Uterus (tissue), 4 donors: Measurements from ENCODE around the gene ADORA2B. TPM values are rescaled to one million over a fixed set of nuclear protein-coding genes. Genes with fewer than 3 reads are reported as not detected.
A peak's percentile ranks its signal among the peaks of the same experiment; 100 is the strongest.

Experiments
- DNase-seq, 2 donors: peaks; one replicate each; pipeline ENCODE4 v3.0.0-alpha.2; 2019 to 2020
- H3K27ac ChIP-seq, 2 donors: fragments of 200-600 bp; sonication (generic); 1 replicate in 1 of 2; 2 replicates in 1 of 2; pipeline ENCODE4 v1.5.1; 2016 to 2018
- H3K27me3 ChIP-seq, 2 donors: fragments of 200-600 bp; sonication (generic); one replicate each; pipeline ENCODE4 v1.5.1; 2018 to 2019; ENCODE audit warnings: control low read depth in 1 of 2
- H3K36me3 ChIP-seq, 2 donors: fragments of 200-600 bp; sonication (generic); one replicate each; pipeline ENCODE4 v1.5.1; 2019; ENCODE audit warnings: control low read depth in 1 of 2
- H3K4me1 ChIP-seq, 2 donors: fragments of 200-600 bp; sonication (generic); one replicate each; pipeline ENCODE4 v1.5.1; 2018 to 2019; ENCODE audit warnings: control low read depth in 1 of 2
- H3K4me3 ChIP-seq, 2 donors: fragments of 200-600 bp; sonication (generic); 1 replicate in 1 of 2; 2 replicates in 1 of 2; pipeline ENCODE4 v1.5.1; 2018 to 2019; ENCODE audit warnings: mild to moderate bottlenecking in 1 of 2
- H3K9me3 ChIP-seq, 2 donors: fragments of 200-600 bp; sonication (generic); one replicate each; pipeline ENCODE4 v1.5.1; 2019; ENCODE audit warnings: control low read depth in 1 of 2
- POLR2A ChIP-seq, 2 donors: fragments of 450-650 bp; IDR thresholded peaks; one replicate each; pipeline ENCODE4 v1.6.1; 2016; ENCODE audit warnings: antibody characterized with exemption in 2 of 2, mild to moderate bottlenecking in 1 of 2, moderate library complexity in 1 of 2
- intact Hi-C: fragments of 100-400 bp; cut with DNase I; formaldehyde crosslinking; loops from one replicate; pipeline ENCODE4 v1.15.1; 2023; ENCODE audit warnings: low total_unique reads
- total RNA-seq, 4 donors: library from RNA; depleted of rRNA in 3 of 4; stranded (reverse); fragments of >200 nt in 3 of 4; gene quantifications; one replicate each; pipeline versions ENCODE4 v1.1.0 to v1.2.4, GENCODE V29; 2014 to 2023
- TF ChIP-seq, protein P1 (sequence below), 4 experiments: fragments of 200-600 bp in 2 of 4; fragments of 450-650 bp in 2 of 4; sonication (generic) in 2 of 4; IDR thresholded peaks; one replicate each; pipeline ENCODE4 v1.5.1; 2016 to 2019; ENCODE audit warnings: antibody characterized with exemption in 4 of 4, mild to moderate bottlenecking in 2 of 4, moderate library complexity in 1 of 4
- donor health status: DM: yes; HTN: yes; CAD: no.

The ADORA2B gene
- total RNA-seq, 4 donors from 2014 or later, result 2.1 to 2.7 TPM; not detected in 2

- H3K27ac ChIP-seq, result peak overlapping the region; percentile 91 to 92
- no peaks in the 10 kb centered on the region for H3K9me3 ChIP-seq
- TF ChIP-seq POLR2A (IDR thresholded peaks at IDR 0.05), result no peak
- peak; percentile 38 to 47 for DNase-seq
- peaks cover 0 to 9% of the 10 kb centered on the region in 2 donors for H3K4me1 ChIP-seq
- H3K27me3 ChIP-seq, result no peaks in the 10 kb centered on the region
- intact Hi-C loops, result no loop called here
- H3K36me3 ChIP-seq, result no peaks in the 10 kb centered on the region
- H3K4me3 ChIP-seq, result peak overlapping the region; percentile 69 to 84
Measured at GRCh38 chr17:15999974-16000827, 55.3 kb downstream of the ADORA2B start.

DNA sequence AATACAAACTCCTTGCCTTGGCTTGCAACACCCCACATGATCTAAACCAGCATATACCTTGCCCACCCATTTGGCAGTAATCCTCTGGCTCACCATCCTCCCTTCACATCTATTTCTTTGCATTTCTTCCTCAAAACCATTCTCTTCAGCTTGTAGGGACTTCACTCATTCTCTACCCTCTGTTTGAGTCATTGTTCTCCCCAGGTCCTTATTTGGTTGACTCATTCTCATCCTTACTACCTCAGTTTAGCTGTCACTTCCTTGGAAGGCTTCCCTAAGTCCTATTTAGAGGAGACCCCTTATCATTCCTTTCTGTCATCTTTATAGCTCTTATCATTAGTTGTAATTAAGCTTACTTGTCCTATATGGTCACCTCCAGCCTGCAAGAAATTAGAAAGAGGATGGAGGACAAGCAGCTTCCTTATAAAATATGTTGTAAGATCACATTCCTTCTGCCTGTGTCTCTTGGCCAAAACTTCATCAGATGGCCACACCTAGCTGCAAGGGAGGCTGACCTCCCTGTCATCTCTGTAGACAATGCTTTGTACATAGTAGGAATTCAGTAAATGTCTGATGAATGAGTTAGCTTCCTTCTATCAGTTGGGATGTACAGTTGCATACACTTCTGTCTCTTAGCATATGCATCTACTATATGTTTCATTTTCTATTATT is 56.4 kb downstream of the ADORA2B start:
- Histone ChIP-seq H3K27ac (no peak overlapping the region), H3K4me1 (peaks cover 0 to 9% of the 10 kb centered on the region in 2 donors), H3K27me3 (no peaks in the 10 kb centered on the region), H3K36me3 (no peaks in the 10 kb centered on the region), H3K4me3 (no peak overlapping the region), H3K9me3 (no peaks in the 10 kb centered on the region)
- TF ChIP-seq POLR2A (IDR thresholded peaks at IDR 0.05), result no peak
- TF ChIP-seq, protein P1, sequence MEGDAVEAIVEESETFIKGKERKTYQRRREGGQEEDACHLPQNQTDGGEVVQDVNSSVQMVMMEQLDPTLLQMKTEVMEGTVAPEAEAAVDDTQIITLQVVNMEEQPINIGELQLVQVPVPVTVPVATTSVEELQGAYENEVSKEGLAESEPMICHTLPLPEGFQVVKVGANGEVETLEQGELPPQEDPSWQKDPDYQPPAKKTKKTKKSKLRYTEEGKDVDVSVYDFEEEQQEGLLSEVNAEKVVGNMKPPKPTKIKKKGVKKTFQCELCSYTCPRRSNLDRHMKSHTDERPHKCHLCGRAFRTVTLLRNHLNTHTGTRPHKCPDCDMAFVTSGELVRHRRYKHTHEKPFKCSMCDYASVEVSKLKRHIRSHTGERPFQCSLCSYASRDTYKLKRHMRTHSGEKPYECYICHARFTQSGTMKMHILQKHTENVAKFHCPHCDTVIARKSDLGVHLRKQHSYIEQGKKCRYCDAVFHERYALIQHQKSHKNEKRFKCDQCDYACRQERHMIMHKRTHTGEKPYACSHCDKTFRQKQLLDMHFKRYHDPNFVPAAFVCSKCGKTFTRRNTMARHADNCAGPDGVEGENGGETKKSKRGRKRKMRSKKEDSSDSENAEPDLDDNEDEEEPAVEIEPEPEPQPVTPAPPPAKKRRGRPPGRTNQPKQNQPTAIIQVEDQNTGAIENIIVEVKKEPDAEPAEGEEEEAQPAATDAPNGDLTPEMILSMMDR (IDR thresholded peaks at IDR 0.05), result no peak
- intact Hi-C loops, result no loop called here
- DNase-seq, result no peak

DNA sequence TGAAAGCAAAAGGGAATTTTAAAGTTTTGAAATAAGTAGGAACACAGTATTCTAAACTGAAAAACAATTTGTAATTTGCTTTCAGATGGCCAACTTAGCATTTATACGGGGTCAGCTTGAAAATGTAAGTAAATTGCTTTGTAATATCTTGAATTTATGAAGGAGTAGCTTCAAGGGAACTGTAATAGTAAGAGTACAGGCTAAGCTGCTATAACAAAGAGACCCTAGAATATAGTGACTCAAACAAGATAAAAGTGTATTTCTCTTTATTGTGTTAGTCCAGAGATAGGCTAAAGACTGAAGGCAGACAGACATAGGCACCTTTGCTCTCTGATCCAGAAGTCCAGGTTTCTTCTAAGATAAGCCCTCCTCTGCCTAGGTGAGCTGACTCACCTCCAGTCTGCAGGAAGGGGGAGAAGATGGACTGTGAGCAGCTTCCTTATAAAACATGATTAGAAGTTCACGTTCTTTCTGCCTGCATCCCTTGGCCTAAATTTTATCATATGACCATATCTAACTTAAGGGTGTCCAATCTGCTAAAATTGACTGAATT is 57.9 kb downstream of the ADORA2B start:
- no peak for TF ChIP-seq POLR2A (IDR thresholded peaks at IDR 0.05)
- TF ChIP-seq, protein P1 (IDR thresholded peaks at IDR 0.05), result no peak
- Histone ChIP-seq H3K36me3 (no peaks in the 10 kb centered on the region), H3K4me1 (peaks cover 0 to 9% of the 10 kb centered on the region in 2 donors), H3K27ac (no peak overlapping the region), H3K27me3 (no peaks in the 10 kb centered on the region), H3K4me3 (no peak overlapping the region), H3K9me3 (no peaks in the 10 kb centered on the region)
- no peak for DNase-seq
- intact Hi-C loops, result no loop called here

- Histone ChIP-seq H3K4me3 (no peak overlapping the region), H3K4me1 (peaks cover 0 to 9% of the 10 kb centered on the region in 2 donors), H3K36me3 (no peaks in the 10 kb centered on the region), H3K27ac (peak overlapping the region in 1 of 2 donors; percentile 53), H3K27me3 (no peaks in the 10 kb centered on the region), H3K9me3 (no peaks in the 10 kb centered on the region)
- TF ChIP-seq POLR2A (IDR thresholded peaks at IDR 0.05), result no peak
- TF ChIP-seq, protein P1 (IDR thresholded peaks at IDR 0.05), result no peak
- intact Hi-C loops, result no loop called here
- no peak for DNase-seq
Measured at GRCh38 chr17:16003841-16004240, 58.9 kb downstream of the ADORA2B start.

GRCh38 chr17:16005636-16006035 is 60.7 kb downstream of the ADORA2B start:
- Histone ChIP-seq H3K27ac (no peak overlapping the region), H3K36me3 (no peaks in the 10 kb centered on the region), H3K27me3 (no peaks in the 10 kb centered on the region), H3K9me3 (no peaks in the 10 kb centered on the region), H3K4me3 (no peak overlapping the region), H3K4me1 (peaks cover 0 to 9% of the 10 kb centered on the region in 2 donors)
- DNase-seq, result no peak
- intact Hi-C loops, result no loop called here
- TF ChIP-seq, protein P1 (IDR thresholded peaks at IDR 0.05), result no peak
- TF ChIP-seq POLR2A (IDR thresholded peaks at IDR 0.05), result no peak
